Peyer's patch (tissue), 4 donors: ENCODE measurements around the gene PRKCA. TPM values are rescaled to one million over a fixed set of nuclear protein-coding genes. Genes with fewer than 3 reads are reported as not detected.
"Not testable (repeated sequence)": the region's sequence is repeated elsewhere in the genome, so short reads cannot be mapped to it uniquely, and the experiment has no call there.

Source experiments
- DNase-seq, 3 donors: peaks; one replicate each; pipeline ENCODE4 v3.0.0-alpha.2; 2017 to 2019
- H3K27ac ChIP-seq, 4 donors: fragments of 200-600 bp; sonication (generic); one replicate each; pipeline ENCODE4 v1.5.1; 2016 to 2019
- H3K27me3 ChIP-seq, 2 donors: fragments of 200-600 bp; sonication (generic); one replicate each; pipeline ENCODE4 v1.5.1; 2019
- H3K36me3 ChIP-seq, 3 donors: fragments of 200-600 bp; sonication (generic); one replicate each; pipeline ENCODE4 v1.5.1; 2016 to 2019
- H3K4me1 ChIP-seq, 4 donors: fragments of 200-600 bp; sonication (generic); one replicate each; pipeline ENCODE4 v1.5.1; 2016 to 2019
- H3K4me3 ChIP-seq, 4 donors: fragments of 200-600 bp; sonication (generic); 1 replicate in 3 of 4; 2 replicates in 1 of 4; pipeline ENCODE4 v1.5.1; 2016 to 2019; ENCODE audit warnings: mild to moderate bottlenecking in 1 of 4
- H3K9me3 ChIP-seq, 4 donors: fragments of 200-600 bp; sonication (generic); one replicate each; pipeline ENCODE4 v1.5.1; 2016 to 2019; ENCODE audit warnings: mild to moderate bottlenecking in 1 of 4
- CTCF ChIP-seq, 6 experiments: fragments of 450-650 bp in 4 of 6; fragments of 200-600 bp in 2 of 6; sonication (generic) in 1 of 6; IDR thresholded peaks; one replicate each; pipeline ENCODE4 v1.5.1; 2017 to 2019; ENCODE audit warnings: antibody characterized with exemption in 6 of 6, mild to moderate bottlenecking in 3 of 6, moderate library complexity in 1 of 6
- POLR2A ChIP-seq, 2 donors: fragments of 450-650 bp; IDR thresholded peaks; one replicate each; pipeline ENCODE4 v1.5.1; 2017; ENCODE audit warnings: antibody characterized with exemption in 2 of 2, mild to moderate bottlenecking in 2 of 2, moderate library complexity in 2 of 2
- total RNA-seq, 4 donors: library from RNA; depleted of rRNA; stranded (reverse); fragments of >200 nt; gene quantifications; one replicate each; pipeline ENCODE4 v1.1.0, GENCODE V29; 2016

Gene PRKCA
- total RNA-seq, 4 donors from 2014 or later = 32.2 to 47.0 (median 43.5) TPM

DNA sequence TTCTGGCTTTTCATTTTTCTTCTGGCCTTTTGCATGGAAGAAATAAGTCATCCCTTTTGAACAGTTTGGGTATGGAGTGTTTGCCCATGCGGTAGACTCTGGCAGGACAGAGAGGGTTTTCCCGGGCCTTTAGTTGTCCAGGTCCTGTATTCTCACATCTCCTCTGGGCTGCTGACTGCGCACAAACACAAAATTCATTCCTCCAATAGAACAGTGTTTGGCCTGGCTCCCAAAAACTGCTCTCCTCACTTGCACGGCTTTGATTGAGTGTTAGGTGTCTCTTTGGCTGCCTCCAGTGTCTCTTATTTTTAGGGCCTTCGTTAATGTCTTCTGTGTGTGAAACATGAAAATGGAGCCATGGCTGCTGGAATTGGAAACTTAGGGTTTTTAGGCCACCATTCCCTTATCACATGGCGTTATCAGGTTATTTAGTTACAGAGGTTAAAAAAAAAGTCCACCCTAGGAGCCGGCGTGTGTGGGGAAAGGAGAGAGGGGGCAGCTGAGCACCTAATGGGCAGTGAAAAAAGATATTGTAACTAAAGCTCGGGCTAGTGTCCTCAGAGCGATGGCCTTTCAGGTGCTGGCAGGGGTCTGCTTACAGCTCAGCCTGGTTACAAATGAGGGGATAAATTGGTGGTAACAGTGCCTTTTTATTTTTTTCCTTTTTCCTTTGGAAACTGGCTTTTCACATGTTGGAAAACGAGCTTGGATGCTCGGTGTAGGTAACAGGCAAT is 47.3 kb downstream of the PRKCA start:
- DNase-seq = no peak
- Histone ChIP-seq H3K4me3 (no peak overlapping the region), H3K27ac (peak overlapping the region in 1 of 4 donors; percentile 40), H3K4me1 (peaks cover 0 to 49% (median 4%) of the 10 kb centered on the region in 4 donors), H3K9me3 (no peaks in the 10 kb centered on the region), H3K27me3 (no peaks in the 10 kb centered on the region), H3K36me3 (no peaks in the 10 kb centered on the region)
- TF ChIP-seq CTCF (IDR thresholded peaks at IDR 0.05) (no peak), POLR2A (IDR thresholded peaks at IDR 0.05) (no peak)

GRCh38 chr17:66350576-66350975 is 48.2 kb downstream of the PRKCA start:
- H3K4me1 ChIP-seq = peaks cover 0 to 46% (median 4%) of the 10 kb centered on the region in 4 donors
- DNase-seq, H3K9me3 ChIP-seq, H3K36me3 ChIP-seq, H3K4me3 ChIP-seq, H3K27me3 ChIP-seq: not testable (repeated sequence)
- H3K27ac ChIP-seq = peak overlapping the region in 3 of 4 donors; percentile 30 to 86 (median 59)

- DNase-seq = peak in 2 of 3 donors; percentile 74 to 78
- Histone ChIP-seq H3K4me1 (peaks cover 0 to 42% (median 4%) of the 10 kb centered on the region in 4 donors), H3K9me3 (no peaks in the 10 kb centered on the region), H3K36me3 (no peaks in the 10 kb centered on the region), H3K27ac (peak overlapping the region in 3 of 4 donors; percentile 30 to 86 (median 59)), H3K27me3 (no peaks in the 10 kb centered on the region), H3K4me3 (no peak overlapping the region)
- TF ChIP-seq POLR2A (IDR thresholded peaks at IDR 0.05) = no peak
- no peak for TF ChIP-seq CTCF (IDR thresholded peaks at IDR 0.05)
Measured at GRCh38 chr17:66351033-66351432, 48.6 kb downstream of the PRKCA start.

DNA sequence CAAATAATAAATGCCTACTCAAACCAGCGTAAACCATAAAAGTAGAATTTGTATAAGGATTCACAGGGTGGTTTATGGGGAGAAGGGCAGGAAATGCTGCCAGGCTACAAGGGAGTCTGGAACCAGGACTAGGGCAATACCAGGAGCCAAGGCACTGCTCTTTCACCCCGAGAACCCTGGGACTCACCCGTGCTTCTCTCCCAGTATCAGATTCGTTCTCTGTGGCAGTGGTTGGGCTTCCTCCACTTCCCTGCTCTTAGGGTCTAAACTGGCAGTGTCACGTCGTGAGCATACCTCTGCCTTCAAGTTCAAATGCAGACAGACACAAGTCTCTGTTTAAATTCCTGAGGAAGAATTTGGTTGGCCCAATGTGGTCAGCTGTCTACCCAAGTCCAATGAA is 49.3 kb downstream of the PRKCA start:
- no peaks in the 10 kb centered on the region for H3K27me3 ChIP-seq
- H3K36me3 ChIP-seq = no peaks in the 10 kb centered on the region
- peaks cover 0 to 41% (median 4%) of the 10 kb centered on the region in 4 donors for H3K4me1 ChIP-seq
- no peaks in the 10 kb centered on the region for H3K9me3 ChIP-seq
- peak overlapping the region in 3 of 4 donors; percentile 30 to 86 (median 59) for H3K27ac ChIP-seq
- peak overlapping the region in 1 of 4 donors; percentile 8 for H3K4me3 ChIP-seq
- peak in 1 of 3 donors; percentile 56 for DNase-seq
- TF ChIP-seq POLR2A (IDR thresholded peaks at IDR 0.05) = no peak
- TF ChIP-seq CTCF (IDR thresholded peaks at IDR 0.05) = no peak

GRCh38 chr17:66353937-66354401 is 51.6 kb downstream of the PRKCA start:
- Histone ChIP-seq H3K9me3 (no peaks in the 10 kb centered on the region), H3K4me3 (no peak overlapping the region), H3K27ac (no peak overlapping the region), H3K36me3 (no peaks in the 10 kb centered on the region), H3K27me3 (no peaks in the 10 kb centered on the region), H3K4me1 (peaks cover 0 to 27% (median 4%) of the 10 kb centered on the region in 4 donors)
- TF ChIP-seq CTCF (IDR thresholded peaks at IDR 0.05) (no peak), POLR2A (IDR thresholded peaks at IDR 0.05) (no peak)
- no peak for DNase-seq

DNA sequence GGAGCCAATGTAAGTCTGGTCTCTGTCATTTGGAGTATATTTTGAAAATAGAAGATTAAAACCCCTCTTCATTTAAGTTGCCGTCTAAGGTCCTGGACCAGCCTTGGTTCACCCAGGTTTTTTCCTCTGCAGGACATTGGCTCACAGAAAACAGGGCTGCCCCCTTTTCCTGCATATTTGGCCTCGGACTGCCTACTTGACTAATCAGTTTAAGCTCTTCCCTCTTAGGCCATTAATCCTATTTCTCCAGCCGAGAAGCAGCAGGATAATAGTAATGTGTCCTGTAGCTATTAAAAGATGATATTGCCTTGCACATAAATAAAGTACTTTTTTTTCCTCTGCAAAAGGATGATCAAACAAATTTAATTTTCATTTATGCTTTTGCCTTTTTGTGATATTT is 52.1 kb downstream of the PRKCA start:
- no peaks in the 10 kb centered on the region for H3K9me3 ChIP-seq
- H3K4me3 ChIP-seq = no peak overlapping the region
- no peaks in the 10 kb centered on the region for H3K27me3 ChIP-seq
- H3K4me1 ChIP-seq = peaks cover 0 to 22% (median 3%) of the 10 kb centered on the region in 4 donors
- DNase-seq = no peak
- no peaks in the 10 kb centered on the region for H3K36me3 ChIP-seq
- TF ChIP-seq POLR2A (IDR thresholded peaks at IDR 0.05) = no peak
- TF ChIP-seq CTCF (IDR thresholded peaks at IDR 0.05) = no peak
- H3K27ac ChIP-seq = no peak overlapping the region
